HepG2 (cell line): ENCODE data around the gene LUZP1. TPM values are rescaled to one million over a fixed set of nuclear protein-coding genes. Genes with fewer than 3 reads are reported as not detected.
A peak's percentile ranks its signal among the peaks of the same experiment; 100 is the strongest.

ENCODE experiments used
- ATAC-seq: fragments of 200-7000 bp; cut with Tn5 transposase; 3 replicates; pipeline ENCODE4 v1.9.1; 2020; ENCODE audit warnings: mild to moderate bottlenecking, moderate library complexity
- BruUV-seq: library from RNA; stranded (reverse); fragments of 400-500 nt; replicated peaks from 2 replicates; lab custom pipeline; 2021; lab: Mats Ljungman, UMichigan
- CTCF ChIA-PET: fragments of 300-600 bp; formaldehyde crosslinking; extraction: SDS; loops from one replicate; lab custom pipeline; 2021; ENCODE audit warnings: low total read pairs, inconsistent platforms, low intra/inter-chr PET ratio; lab: Yijun Ruan, JAX
- POLR2A ChIA-PET: fragments of 350-600 bp; sonication (Branson Sonifier 250); formaldehyde crosslinking; loops from one replicate; lab custom pipeline; 2020; ENCODE audit warnings: antibody characterized with exemption, inconsistent platforms; lab: Yijun Ruan, JAX
- DNase-seq: peaks from one replicate; pipeline ENCODE4 v3.0.0-alpha.2; 2015; ENCODE audit warnings: low spot score
- FAIRE-seq: peaks from 3 replicates; lab custom pipeline; 2011; peaks lifted over from hg19 to GRCh38; lab: Jason Lieb, UNC
- H2AFZ ChIP-seq: one replicate; pipeline ENCODE4 v1.6.1; 2011; ENCODE audit warnings: low read length, inconsistent platforms
- H3K27ac ChIP-seq: fragments of 300-600 bp; 3 replicates; pipeline ENCODE4 v1.8.0; 2011; ENCODE audit warnings: mixed run types, mild to moderate bottlenecking, mixed read lengths, low read length, inconsistent platforms; ENCODE audit not compliant: insufficient read depth; ENCODE audit errors: extremely low read length
- H3K27me3 ChIP-seq, 2 experiments: fragments of 200-600 bp in 1 of 2; 2 replicates in 1 of 2; 3 replicates in 1 of 2; pipeline versions ENCODE4 v1.6.0 to v1.8.0; 2011; ENCODE audit warnings: low read length in 2 of 2, mild to moderate bottlenecking in 2 of 2, moderate library complexity in 2 of 2, inconsistent platforms in 1 of 2; ENCODE audit not compliant: insufficient read depth in 2 of 2, control insufficient read depth in 1 of 2
- H3K36me3 ChIP-seq, 2 experiments: fragments of 200-600 bp in 1 of 2; replicated peaks in 1 of 2; 2 replicates in 1 of 2; 3 replicates in 1 of 2; pipeline versions ENCODE4 v1.5.1 to v1.8.0; 2011; ENCODE audit warnings: low read length in 2 of 2, inconsistent platforms in 1 of 2; ENCODE audit not compliant: insufficient read depth in 2 of 2, control insufficient read depth in 1 of 2
- H3K4me1 ChIP-seq: 2 replicates; pipeline ENCODE4 v1.5.1; 2012; ENCODE audit warnings: low read length, inconsistent platforms; ENCODE audit not compliant: insufficient read depth
- H3K4me2 ChIP-seq: 2 replicates; pipeline ENCODE4 v1.6.0; 2011; ENCODE audit warnings: low read depth, low read length, inconsistent platforms
- H3K4me3 ChIP-seq, 3 experiments: fragments of 200-600 bp in 1 of 3; sonication (generic), shearing (Covaris generic) in 1 of 3; replicated peaks in 1 of 3; 2 replicates each; pipeline ENCODE4 v1.5.1; 2011 to 2016; ENCODE audit warnings: low read length in 3 of 3, inconsistent platforms in 2 of 3, low read depth in 2 of 3, mild to moderate bottlenecking in 2 of 3, control low read depth in 1 of 3, mixed read lengths in 1 of 3; ENCODE audit not compliant: insufficient read depth in 1 of 3
- H3K79me2 ChIP-seq: one replicate; pipeline ENCODE4 v1.6.1; 2011; ENCODE audit warnings: low read length, inconsistent platforms; ENCODE audit not compliant: insufficient read depth
- H3K9ac ChIP-seq: 2 replicates; pipeline ENCODE4 v1.6.0; 2011; ENCODE audit warnings: mild to moderate bottlenecking, low read depth, low read length, inconsistent platforms; ENCODE audit not compliant: insufficient read depth
- H3K9me3 ChIP-seq: 2 replicates; pipeline ENCODE4 v1.5.1; 2012; ENCODE audit warnings: mild to moderate bottlenecking, low read length
- H4K20me1 ChIP-seq: 2 replicates; pipeline ENCODE4 v1.6.0; 2011; ENCODE audit warnings: inconsistent platforms, mild to moderate bottlenecking, low read length, moderate library complexity; ENCODE audit not compliant: insufficient read depth
- DDIT3 ChIP-seq: sonication (generic); formaldehyde crosslinking; IDR thresholded peaks from 2 replicates; pipeline ENCODE4 v1.4.0; 2020; ENCODE audit warnings: mild to moderate bottlenecking, missing genetic modification reagents
- HNRNPH1 ChIP-seq: fragments of 200-400 bp; formaldehyde crosslinking; optimal IDR thresholded peaks from 2 replicates; pipeline ENCODE3; 2017; ENCODE audit warnings: mild to moderate bottlenecking, low read depth, low read length
- KDM4B ChIP-seq: sonication (generic); formaldehyde crosslinking; IDR thresholded peaks from 2 replicates; pipeline ENCODE4 v1.4.0; 2020; ENCODE audit warnings: missing genetic modification reagents
- TSC22D2 ChIP-seq: sonication (generic); formaldehyde crosslinking; IDR thresholded peaks from 2 replicates; pipeline ENCODE4 v1.5.1; 2020; ENCODE audit warnings: missing genetic modification reagents, mild to moderate bottlenecking, borderline replicate concordance
- ZNF121 ChIP-seq: sonication (generic); formaldehyde crosslinking; IDR thresholded peaks from 2 replicates; pipeline ENCODE4 v1.5.0; 2020; ENCODE audit warnings: mild to moderate bottlenecking, missing genetic modification reagents
- WGBS: methylation state at CpG from one replicate; pipeline ENCODE4 v1.1.6; 2017; ENCODE audit warnings: low lambda C conversion rate; 5-methylcytosine and 5-hydroxymethylcytosine counted together
- in situ Hi-C: cut with HindIII; loops from 2 replicates; pipeline ENCODE4 v1.10.0; 2017; ENCODE audit warnings: low pct_unique_long_range_greater_than_20kb; ENCODE audit not compliant: extremely low pct_ligation_motif_present
- intact Hi-C: fragments of 100-400 bp; cut with micrococcal nuclease; formaldehyde crosslinking; loops from one replicate; pipeline ENCODE4 v1.10.0; 2022; ENCODE audit not compliant: unreplicated experiment
- polyA plus RNA-seq, 8 experiments: library from polyadenylated mRNA; depleted of rRNA in 3 of 8; stranded (reverse) in 7 of 8; unstranded in 1 of 8; fragments of >200 nt; fragmentation: Illumina TruSeq in 4 of 8; extraction: Trizol in 4 of 8; gene quantifications; 2 replicates each; pipeline versions ENCODE4 v1.2.1 to v1.2.3, GENCODE V29; 2011 to 2016; ENCODE audit warnings: low read depth in 4 of 8, missing spikeins in 1 of 8, mixed read lengths in 1 of 8; ENCODE audit not compliant: insufficient read depth in 1 of 8
- total RNA-seq, 5 experiments: library from RNA; depleted of rRNA; stranded (reverse); fragments of >200 nt; fragmentation: Illumina TruSeq; extraction: Trizol; gene quantifications; 2 replicates each; pipeline ENCODE4 v1.2.3, GENCODE V29; 2016; ENCODE audit warnings: low read depth in 1 of 5

LUZP1 gene
- total and polyA plus RNA-seq, 2 of the 13 experiments (the other 11 are each of a cell fraction or from before 2014, with no cell fraction given) = 6.9 to 12.7 TPM

- no peak for TF ChIP-seq HNRNPH1
Observed at GRCh38 chr1:23135268-23135667, 33.4 kb downstream of the LUZP1 start (continued).

GRCh38 chr1:23134055-23134454, 34.6 kb downstream of the LUZP1 start:
- ChIA-PET POLR2A (no interaction called here), CTCF (no interaction called here)
- Histone ChIP-seq H3K27me3 (no peaks in the 10 kb centered on the region), H3K4me1 (0 out of 2 replicates have a peak, but pooled peaks cover under 1% of the 10 kb centered on the region), H3K4me3 (no peak overlapping the region), H3K4me2 (no peak overlapping the region), H4K20me1 (no peaks in the 10 kb centered on the region), H2AFZ (no peak overlapping the region), H3K79me2 (peaks cover 60% of the 10 kb centered on the region), H3K36me3 (no peaks in the 10 kb centered on the region), H3K9ac (no peak overlapping the region), H3K27ac (no peak overlapping the region), H3K9me3 (no peaks in the 10 kb centered on the region)
- in situ Hi-C loops = no loop called here
- no TSS peak for BruUV-seq
- intact Hi-C loops = no loop called here
- ATAC-seq (no peak), DNase-seq (no peak), FAIRE-seq (no peak)
- 92% methylated on average over 4 of the region's 4 CpGs for WGBS
- TF ChIP-seq ZNF121 (peak; percentile 52; the same call in 1 of the 2 replicates), TSC22D2 (CRISPR knock-in tag) (no peak)

GRCh38 chr1:23133587-23133986, 35.1 kb downstream of the LUZP1 start:
- peaks cover 59% of the 10 kb centered on the region for H3K79me2 ChIP-seq
- no TSS peak for BruUV-seq
- TF ChIP-seq KDM4B (CRISPR knock-in tag) (no peak), DDIT3 (CRISPR knock-in tag) (no peak)
- TF ChIP-seq, all 625 proteins: peak for 0
- no peaks in the 10 kb centered on the region for H3K27me3 ChIP-seq
- no peaks in the 10 kb centered on the region for H3K36me3 ChIP-seq
- no peak overlapping the region for H3K9ac ChIP-seq
- in situ Hi-C loops = no loop called here
- H3K4me3 ChIP-seq = no peak overlapping the region
- DNase-seq (no peak), ATAC-seq (no peak), FAIRE-seq (no peak)
- H3K9me3 ChIP-seq = no peaks in the 10 kb centered on the region
- H3K4me2 ChIP-seq = no peak overlapping the region
- CTCF ChIA-PET = no interaction called here
- no peaks in the 10 kb centered on the region for H3K4me1 ChIP-seq
- H3K27ac ChIP-seq = no peak overlapping the region
- WGBS = 100% methylated on average over 5 of the region's 5 CpGs
- H4K20me1 ChIP-seq = no peaks in the 10 kb centered on the region
- POLR2A ChIA-PET = no interaction called here
- H2AFZ ChIP-seq = no peak overlapping the region
- intact Hi-C loops = no loop called here
